WTC11 (cell line): ENCODE results near the gene LRRC7. TPM values are rescaled to one million over a fixed set of nuclear protein-coding genes. Genes with fewer than 3 reads are reported as not detected.

Source experiments
- ATAC-seq: fragments of 200-7000 bp; cut with Tn5 transposase; 2 replicates; pipeline ENCODE4 v1.10.0; 2021; ENCODE audit warnings: mild to moderate bottlenecking, moderate library complexity
- CTCF ChIA-PET: fragments of 300-600 bp; sonication (Branson Sonifier 250); formaldehyde crosslinking; loops from one replicate; lab custom pipeline; 2021; ENCODE audit warnings: antibody characterized with exemption; lab: Charles Lee
- POLR2A ChIA-PET: fragments of 350-600 bp; sonication (Branson Sonifier 250); formaldehyde crosslinking; loops from one replicate; lab custom pipeline; 2021; ENCODE audit warnings: antibody characterized with exemption; lab: Charles Lee
- DNase-seq: peaks from one replicate; pipeline ENCODE4 v3.0.0; 2021; ENCODE audit warnings: low spot score
- H3K27ac Mint-ChIP-seq: 2 replicates; pipeline ENCODE4 v1.8.0; 2021; ENCODE audit warnings: mixed read lengths
- H3K27me3 Mint-ChIP-seq: 2 replicates; pipeline ENCODE4 v1.8.0; 2021; ENCODE audit warnings: low read depth, mild to moderate bottlenecking, moderate library complexity, mixed read lengths
- H3K36me3 Mint-ChIP-seq: 2 replicates; pipeline ENCODE4 v1.8.0; 2021; ENCODE audit warnings: mixed read lengths
- H3K4me1 Mint-ChIP-seq: 2 replicates; pipeline ENCODE4 v1.8.0; 2022; ENCODE audit warnings: mixed read lengths
- H3K4me3 Mint-ChIP-seq: 2 replicates; pipeline ENCODE4 v1.8.0; 2021; ENCODE audit warnings: mild to moderate bottlenecking, moderate library complexity, mixed read lengths
- H3K9me3 Mint-ChIP-seq: 2 replicates; pipeline ENCODE4 v1.8.0; 2021; ENCODE audit warnings: mixed read lengths
- FOXP1 ChIP-seq: sonication (generic); formaldehyde crosslinking; IDR thresholded peaks from 2 replicates; pipeline ENCODE4 v1.8.0; 2022; ENCODE audit warnings: missing genetic modification reagents, mild to moderate bottlenecking, moderate library complexity, borderline replicate concordance
- GABPB1 ChIP-seq: sonication (generic); formaldehyde crosslinking; IDR thresholded peaks from 2 replicates; pipeline ENCODE4 v1.8.1; 2023; ENCODE audit warnings: mild to moderate bottlenecking, missing genetic modification reagents
- HMGA2 ChIP-seq: fragments of 250-450 bp; sonication (Bioruptor Pico); IDR thresholded peaks from 2 replicates; pipeline ENCODE4 v1.4.0; 2021; ENCODE audit warnings: mild to moderate bottlenecking, moderate library complexity
- JAZF1 ChIP-seq: fragments of 250-450 bp; sonication (Bioruptor Pico); IDR thresholded peaks from 2 replicates; pipeline ENCODE4 v1.9.0; 2021; ENCODE audit warnings: moderate library complexity, mild to moderate bottlenecking, inconsistent platforms
- NFYB ChIP-seq: sonication (generic); formaldehyde crosslinking; conservative IDR thresholded peaks from 2 replicates; pipeline ENCODE4 v1.8.0; 2022; ENCODE audit warnings: low read depth, missing genetic modification reagents
- OVOL2 ChIP-seq: fragments of 250-450 bp; sonication (Bioruptor Pico); IDR thresholded peaks from 2 replicates; pipeline ENCODE4 v1.9.0; 2021; ENCODE audit warnings: mild to moderate bottlenecking, borderline replicate concordance
- PRRX2 ChIP-seq: fragments of 250-450 bp; sonication (Bioruptor Pico); IDR thresholded peaks from 2 replicates; pipeline ENCODE4 v1.8.0; 2021; ENCODE audit warnings: mild to moderate bottlenecking
- RORB ChIP-seq: fragments of 250-450 bp; sonication (Bioruptor Pico); IDR thresholded peaks from 2 replicates; pipeline ENCODE4 v1.9.0; 2021; ENCODE audit warnings: mild to moderate bottlenecking
- SMAD4 ChIP-seq: sonication (generic); formaldehyde crosslinking; IDR thresholded peaks from 2 replicates; pipeline ENCODE4 v1.8.0; 2022; ENCODE audit warnings: mild to moderate bottlenecking, missing genetic modification reagents
- ZNF138 ChIP-seq: sonication (generic); formaldehyde crosslinking; conservative IDR thresholded peaks from 2 replicates; pipeline ENCODE4 v1.8.1; 2022; ENCODE audit warnings: mild to moderate bottlenecking, moderate library complexity, missing genetic modification reagents
- ZNF317 ChIP-seq: sonication (generic); formaldehyde crosslinking; IDR thresholded peaks from 2 replicates; pipeline ENCODE4 v1.8.1; 2023; ENCODE audit warnings: low read depth, mild to moderate bottlenecking, moderate library complexity, missing genetic modification reagents, borderline replicate concordance
- ZNF396 ChIP-seq: fragments of 250-450 bp; sonication (Bioruptor Pico); IDR thresholded peaks from 2 replicates; pipeline ENCODE4 v1.8.0; 2021; ENCODE audit warnings: mild to moderate bottlenecking, moderate library complexity, borderline replicate concordance
- total RNA-seq: library from RNA; stranded (reverse); gene quantifications from 3 replicates; pipeline ENCODE4 v1.2.3, GENCODE V29; 2021
- TF ChIP-seq, protein P1 (sequence below): sonication (generic); formaldehyde crosslinking; IDR thresholded peaks from 2 replicates; pipeline ENCODE4 v1.8.0; 2022; ENCODE audit warnings: missing genetic modification reagents
- TF ChIP-seq, protein P2 (sequence below): fragments of 250-450 bp; sonication (Bioruptor Pico); IDR thresholded peaks from 2 replicates; pipeline ENCODE4 v1.9.0; 2021; ENCODE audit warnings: mild to moderate bottlenecking
- TF ChIP-seq, protein P3 (sequence below): sonication (generic); formaldehyde crosslinking; IDR thresholded peaks from 2 replicates; pipeline ENCODE4 v1.8.1; 2022; ENCODE audit warnings: mild to moderate bottlenecking, missing genetic modification reagents, moderate library complexity, borderline replicate concordance
- TF ChIP-seq, protein P4 (sequence below): sonication (generic); formaldehyde crosslinking; IDR thresholded peaks from 2 replicates; pipeline ENCODE4 v1.8.1; 2023; ENCODE audit warnings: mild to moderate bottlenecking, missing genetic modification reagents, borderline replicate concordance
- TF ChIP-seq, protein P5 (sequence below): sonication (generic); formaldehyde crosslinking; IDR thresholded peaks from 2 replicates; pipeline ENCODE4 v1.8.0; 2023; ENCODE audit warnings: missing genetic modification reagents
- TF ChIP-seq, protein P6 (sequence below): sonication (generic); formaldehyde crosslinking; IDR thresholded peaks from 2 replicates; pipeline ENCODE4 v1.8.1; 2022; ENCODE audit warnings: low read depth, mild to moderate bottlenecking, moderate library complexity, missing genetic modification reagents, borderline replicate concordance

Gene LRRC7
- total RNA-seq, 1 experiment from 2014 or later = not detected

DNA sequence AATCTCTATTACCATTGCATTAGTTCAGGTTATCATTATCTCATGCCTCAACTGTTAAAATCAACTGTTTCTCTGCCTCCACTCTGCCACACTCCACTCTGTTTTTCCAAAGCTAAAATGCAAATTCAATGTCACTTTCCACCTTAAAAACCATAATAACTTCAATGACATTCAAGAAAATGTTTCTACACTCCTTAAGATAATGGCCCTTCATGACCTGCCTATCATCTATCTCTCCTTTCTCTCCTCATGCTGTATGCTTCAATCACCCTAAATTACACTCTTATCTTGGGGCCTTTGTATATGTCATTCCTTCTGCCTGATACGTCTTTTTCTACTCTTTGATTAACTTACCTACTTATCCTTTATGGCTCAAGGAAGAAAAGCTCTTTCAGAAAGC is 296.0 kb downstream of the LRRC7 start:
- no peaks in the 10 kb centered on the region for H3K27me3 Mint-ChIP-seq
- H3K36me3 Mint-ChIP-seq = no peaks in the 10 kb centered on the region
- DNase-seq = no peak
- no peak overlapping the region for H3K27ac Mint-ChIP-seq
- TF ChIP-seq, protein P1, sequence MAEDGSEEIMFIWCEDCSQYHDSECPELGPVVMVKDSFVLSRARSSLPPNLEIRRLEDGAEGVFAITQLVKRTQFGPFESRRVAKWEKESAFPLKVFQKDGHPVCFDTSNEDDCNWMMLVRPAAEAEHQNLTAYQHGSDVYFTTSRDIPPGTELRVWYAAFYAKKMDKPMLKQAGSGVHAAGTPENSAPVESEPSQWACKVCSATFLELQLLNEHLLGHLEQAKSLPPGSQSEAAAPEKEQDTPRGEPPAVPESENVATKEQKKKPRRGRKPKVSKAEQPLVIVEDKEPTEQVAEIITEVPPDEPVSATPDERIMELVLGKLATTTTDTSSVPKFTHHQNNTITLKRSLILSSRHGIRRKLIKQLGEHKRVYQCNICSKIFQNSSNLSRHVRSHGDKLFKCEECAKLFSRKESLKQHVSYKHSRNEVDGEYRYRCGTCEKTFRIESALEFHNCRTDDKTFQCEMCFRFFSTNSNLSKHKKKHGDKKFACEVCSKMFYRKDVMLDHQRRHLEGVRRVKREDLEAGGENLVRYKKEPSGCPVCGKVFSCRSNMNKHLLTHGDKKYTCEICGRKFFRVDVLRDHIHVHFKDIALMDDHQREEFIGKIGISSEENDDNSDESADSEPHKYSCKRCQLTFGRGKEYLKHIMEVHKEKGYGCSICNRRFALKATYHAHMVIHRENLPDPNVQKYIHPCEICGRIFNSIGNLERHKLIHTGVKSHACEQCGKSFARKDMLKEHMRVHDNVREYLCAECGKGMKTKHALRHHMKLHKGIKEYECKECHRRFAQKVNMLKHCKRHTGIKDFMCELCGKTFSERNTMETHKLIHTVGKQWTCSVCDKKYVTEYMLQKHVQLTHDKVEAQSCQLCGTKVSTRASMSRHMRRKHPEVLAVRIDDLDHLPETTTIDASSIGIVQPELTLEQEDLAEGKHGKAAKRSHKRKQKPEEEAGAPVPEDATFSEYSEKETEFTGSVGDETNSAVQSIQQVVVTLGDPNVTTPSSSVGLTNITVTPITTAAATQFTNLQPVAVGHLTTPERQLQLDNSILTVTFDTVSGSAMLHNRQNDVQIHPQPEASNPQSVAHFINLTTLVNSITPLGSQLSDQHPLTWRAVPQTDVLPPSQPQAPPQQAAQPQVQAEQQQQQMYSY (CRISPR knock-in tag) = no peak
- TF ChIP-seq, protein P2, sequence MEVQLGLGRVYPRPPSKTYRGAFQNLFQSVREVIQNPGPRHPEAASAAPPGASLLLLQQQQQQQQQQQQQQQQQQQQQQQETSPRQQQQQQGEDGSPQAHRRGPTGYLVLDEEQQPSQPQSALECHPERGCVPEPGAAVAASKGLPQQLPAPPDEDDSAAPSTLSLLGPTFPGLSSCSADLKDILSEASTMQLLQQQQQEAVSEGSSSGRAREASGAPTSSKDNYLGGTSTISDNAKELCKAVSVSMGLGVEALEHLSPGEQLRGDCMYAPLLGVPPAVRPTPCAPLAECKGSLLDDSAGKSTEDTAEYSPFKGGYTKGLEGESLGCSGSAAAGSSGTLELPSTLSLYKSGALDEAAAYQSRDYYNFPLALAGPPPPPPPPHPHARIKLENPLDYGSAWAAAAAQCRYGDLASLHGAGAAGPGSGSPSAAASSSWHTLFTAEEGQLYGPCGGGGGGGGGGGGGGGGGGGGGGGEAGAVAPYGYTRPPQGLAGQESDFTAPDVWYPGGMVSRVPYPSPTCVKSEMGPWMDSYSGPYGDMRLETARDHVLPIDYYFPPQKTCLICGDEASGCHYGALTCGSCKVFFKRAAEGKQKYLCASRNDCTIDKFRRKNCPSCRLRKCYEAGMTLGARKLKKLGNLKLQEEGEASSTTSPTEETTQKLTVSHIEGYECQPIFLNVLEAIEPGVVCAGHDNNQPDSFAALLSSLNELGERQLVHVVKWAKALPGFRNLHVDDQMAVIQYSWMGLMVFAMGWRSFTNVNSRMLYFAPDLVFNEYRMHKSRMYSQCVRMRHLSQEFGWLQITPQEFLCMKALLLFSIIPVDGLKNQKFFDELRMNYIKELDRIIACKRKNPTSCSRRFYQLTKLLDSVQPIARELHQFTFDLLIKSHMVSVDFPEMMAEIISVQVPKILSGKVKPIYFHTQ = no peak
- TF ChIP-seq SMAD4 (CRISPR knock-in tag) = no peak
- TF ChIP-seq, protein P3, sequence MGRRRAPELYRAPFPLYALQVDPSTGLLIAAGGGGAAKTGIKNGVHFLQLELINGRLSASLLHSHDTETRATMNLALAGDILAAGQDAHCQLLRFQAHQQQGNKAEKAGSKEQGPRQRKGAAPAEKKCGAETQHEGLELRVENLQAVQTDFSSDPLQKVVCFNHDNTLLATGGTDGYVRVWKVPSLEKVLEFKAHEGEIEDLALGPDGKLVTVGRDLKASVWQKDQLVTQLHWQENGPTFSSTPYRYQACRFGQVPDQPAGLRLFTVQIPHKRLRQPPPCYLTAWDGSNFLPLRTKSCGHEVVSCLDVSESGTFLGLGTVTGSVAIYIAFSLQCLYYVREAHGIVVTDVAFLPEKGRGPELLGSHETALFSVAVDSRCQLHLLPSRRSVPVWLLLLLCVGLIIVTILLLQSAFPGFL (CRISPR knock-in tag) = no peak
- TF ChIP-seq ZNF396 (CRISPR knock-in tag) = no peak
- no peak for TF ChIP-seq ZNF317 (CRISPR knock-in tag)
- TF ChIP-seq RORB = no peak
- no peak for TF ChIP-seq ZNF138 (CRISPR knock-in tag)
- TF ChIP-seq FOXP1 (CRISPR knock-in tag) = no peak
- TF ChIP-seq HMGA2 (CRISPR knock-in tag) = no peak
- no peak for TF ChIP-seq NFYB (CRISPR knock-in tag)
- CTCF ChIA-PET = no interaction called here
- no peak for ATAC-seq
- H3K4me1 Mint-ChIP-seq = peaks cover 5% of the 10 kb centered on the region
- no peak overlapping the region for H3K4me3 Mint-ChIP-seq
- H3K9me3 Mint-ChIP-seq = no peaks in the 10 kb centered on the region
- POLR2A ChIA-PET = no interaction called here

DNA sequence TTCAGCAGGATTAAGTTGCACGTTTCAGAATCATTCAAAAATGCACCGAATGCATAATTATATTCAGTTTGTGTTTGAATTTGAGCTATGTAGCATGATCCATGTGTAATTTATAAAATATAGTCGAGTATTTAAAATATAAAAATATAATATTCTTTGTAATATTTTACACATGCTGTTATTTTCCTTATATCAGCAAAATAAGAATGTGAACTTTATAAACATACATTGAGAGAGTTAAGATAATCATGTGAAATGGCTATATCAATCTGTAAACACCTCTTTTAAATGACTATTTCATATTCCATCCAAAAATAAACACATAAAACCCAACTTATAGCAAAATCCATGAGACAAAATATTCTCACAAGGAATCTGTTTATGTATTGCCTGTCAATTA is 303.7 kb downstream of the LRRC7 start:
- POLR2A ChIA-PET = no interaction called here

More for the DNA sequence above, 303.7 kb downstream of the LRRC7 start:
- no peaks in the 10 kb centered on the region for H3K27me3 Mint-ChIP-seq
- TF ChIP-seq, protein P4, sequence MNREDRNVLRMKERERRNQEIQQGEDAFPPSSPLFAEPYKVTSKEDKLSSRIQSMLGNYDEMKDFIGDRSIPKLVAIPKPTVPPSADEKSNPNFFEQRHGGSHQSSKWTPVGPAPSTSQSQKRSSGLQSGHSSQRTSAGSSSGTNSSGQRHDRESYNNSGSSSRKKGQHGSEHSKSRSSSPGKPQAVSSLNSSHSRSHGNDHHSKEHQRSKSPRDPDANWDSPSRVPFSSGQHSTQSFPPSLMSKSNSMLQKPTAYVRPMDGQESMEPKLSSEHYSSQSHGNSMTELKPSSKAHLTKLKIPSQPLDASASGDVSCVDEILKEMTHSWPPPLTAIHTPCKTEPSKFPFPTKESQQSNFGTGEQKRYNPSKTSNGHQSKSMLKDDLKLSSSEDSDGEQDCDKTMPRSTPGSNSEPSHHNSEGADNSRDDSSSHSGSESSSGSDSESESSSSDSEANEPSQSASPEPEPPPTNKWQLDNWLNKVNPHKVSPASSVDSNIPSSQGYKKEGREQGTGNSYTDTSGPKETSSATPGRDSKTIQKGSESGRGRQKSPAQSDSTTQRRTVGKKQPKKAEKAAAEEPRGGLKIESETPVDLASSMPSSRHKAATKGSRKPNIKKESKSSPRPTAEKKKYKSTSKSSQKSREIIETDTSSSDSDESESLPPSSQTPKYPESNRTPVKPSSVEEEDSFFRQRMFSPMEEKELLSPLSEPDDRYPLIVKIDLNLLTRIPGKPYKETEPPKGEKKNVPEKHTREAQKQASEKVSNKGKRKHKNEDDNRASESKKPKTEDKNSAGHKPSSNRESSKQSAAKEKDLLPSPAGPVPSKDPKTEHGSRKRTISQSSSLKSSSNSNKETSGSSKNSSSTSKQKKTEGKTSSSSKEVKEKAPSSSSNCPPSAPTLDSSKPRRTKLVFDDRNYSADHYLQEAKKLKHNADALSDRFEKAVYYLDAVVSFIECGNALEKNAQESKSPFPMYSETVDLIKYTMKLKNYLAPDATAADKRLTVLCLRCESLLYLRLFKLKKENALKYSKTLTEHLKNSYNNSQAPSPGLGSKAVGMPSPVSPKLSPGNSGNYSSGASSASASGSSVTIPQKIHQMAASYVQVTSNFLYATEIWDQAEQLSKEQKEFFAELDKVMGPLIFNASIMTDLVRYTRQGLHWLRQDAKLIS (CRISPR knock-in tag) = no peak
- TF ChIP-seq JAZF1 (CRISPR knock-in tag) (no peak), SMAD4 (CRISPR knock-in tag) (no peak), OVOL2 (CRISPR knock-in tag) (no peak), GABPB1 (CRISPR knock-in tag) (no peak), HMGA2 (CRISPR knock-in tag) (no peak), RORB (no peak), PRRX2 (CRISPR knock-in tag) (no peak)
- TF ChIP-seq, protein P5, sequence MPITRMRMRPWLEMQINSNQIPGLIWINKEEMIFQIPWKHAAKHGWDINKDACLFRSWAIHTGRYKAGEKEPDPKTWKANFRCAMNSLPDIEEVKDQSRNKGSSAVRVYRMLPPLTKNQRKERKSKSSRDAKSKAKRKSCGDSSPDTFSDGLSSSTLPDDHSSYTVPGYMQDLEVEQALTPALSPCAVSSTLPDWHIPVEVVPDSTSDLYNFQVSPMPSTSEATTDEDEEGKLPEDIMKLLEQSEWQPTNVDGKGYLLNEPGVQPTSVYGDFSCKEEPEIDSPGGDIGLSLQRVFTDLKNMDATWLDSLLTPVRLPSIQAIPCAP = no peak
- TF ChIP-seq, protein P6, sequence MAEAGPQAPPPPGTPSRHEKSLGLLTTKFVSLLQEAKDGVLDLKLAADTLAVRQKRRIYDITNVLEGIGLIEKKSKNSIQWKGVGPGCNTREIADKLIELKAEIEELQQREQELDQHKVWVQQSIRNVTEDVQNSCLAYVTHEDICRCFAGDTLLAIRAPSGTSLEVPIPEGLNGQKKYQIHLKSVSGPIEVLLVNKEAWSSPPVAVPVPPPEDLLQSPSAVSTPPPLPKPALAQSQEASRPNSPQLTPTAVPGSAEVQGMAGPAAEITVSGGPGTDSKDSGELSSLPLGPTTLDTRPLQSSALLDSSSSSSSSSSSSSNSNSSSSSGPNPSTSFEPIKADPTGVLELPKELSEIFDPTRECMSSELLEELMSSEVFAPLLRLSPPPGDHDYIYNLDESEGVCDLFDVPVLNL (CRISPR knock-in tag) = no peak
- TF ChIP-seq, all 79 proteins: peak for 0
- H3K4me1 Mint-ChIP-seq = no peaks in the 10 kb centered on the region
- H3K36me3 Mint-ChIP-seq = no peaks in the 10 kb centered on the region
- H3K4me3 Mint-ChIP-seq = no peak overlapping the region
- CTCF ChIA-PET = no interaction called here
- H3K9me3 Mint-ChIP-seq = no peaks in the 10 kb centered on the region
- H3K27ac Mint-ChIP-seq = no peak overlapping the region
- no peak for ATAC-seq
- no peak for DNase-seq
